K562 (cell line): Measurements from ENCODE around the gene SNRNP70. TPM values are rescaled to one million over a fixed set of nuclear protein-coding genes. Genes with fewer than 3 reads are reported as not detected.
A peak's percentile ranks its signal among the peaks of the same experiment; 100 is the strongest.

Experiments used
- ATAC-seq: fragments of 200-7000 bp; cut with Tn5 transposase; 3 replicates; pipeline ENCODE4 v1.9.1; 2020; ENCODE audit warnings: moderate library complexity
- BruUV-seq: library from RNA; stranded (reverse); fragments of 400-500 nt; replicated peaks from 2 replicates; lab custom pipeline; 2021; lab: Mats Ljungman, UMichigan
- CTCF ChIA-PET: fragments of 300-600 bp; formaldehyde crosslinking; extraction: SDS; loops from one replicate; lab custom pipeline; 2021; ENCODE audit warnings: low intra/inter-chr PET ratio; lab: Yijun Ruan, JAX
- POLR2A ChIA-PET: fragments of 300-600, 350-650 bp; sonication (Branson Sonifier 250); formaldehyde crosslinking; extraction: SDS; loops from one replicate; lab custom pipeline; 2021; ENCODE audit warnings: antibody characterized with exemption, inconsistent platforms; lab: Yijun Ruan, JAX
- DNase-seq, 4 experiments: peaks; one replicate each; pipeline versions ENCODE4 v3.0.0 to v3.0.0-alpha.2; 2011 to 2018; ENCODE audit warnings: low spot score in 3 of 4, mixed read lengths in 3 of 4; ENCODE audit errors: extremely low read depth in 1 of 4
- FAIRE-seq: peaks from 2 replicates; lab custom pipeline; 2011; peaks lifted over from hg19 to GRCh38; lab: Jason Lieb, UNC
- H2AFZ ChIP-seq: 2 replicates; pipeline ENCODE4 v1.6.0; 2011; ENCODE audit warnings: low read depth, low read length, control low read depth, inconsistent platforms
- H3K27ac ChIP-seq: fragments of 200-600 bp; 3 replicates; pipeline ENCODE4 v1.8.0; 2011; ENCODE audit warnings: low read depth, mild to moderate bottlenecking, control low read depth, inconsistent platforms, low read length, moderate library complexity, mixed read lengths; ENCODE audit errors: extremely low read depth
- H3K27me3 ChIP-seq, 2 experiments: fragments of 300-600 bp in 1 of 2; 2 replicates in 1 of 2; 3 replicates in 1 of 2; pipeline versions ENCODE4 v1.6.0 to v1.8.0; 2011; ENCODE audit warnings: inconsistent platforms in 2 of 2, low read length in 2 of 2, mild to moderate bottlenecking in 1 of 2, mixed read lengths in 1 of 2, moderate library complexity in 1 of 2; ENCODE audit not compliant: control insufficient read depth in 2 of 2, insufficient read depth in 2 of 2
- H3K36me3 ChIP-seq: fragments of 300-600 bp; 3 replicates; pipeline ENCODE4 v1.8.0; 2011; ENCODE audit warnings: mild to moderate bottlenecking, low read length, inconsistent platforms; ENCODE audit not compliant: control insufficient read depth, insufficient read depth
- H3K4me1 ChIP-seq, 2 experiments: fragments of 200-600 bp in 1 of 2; replicated peaks in 1 of 2; 2 replicates in 1 of 2; 3 replicates in 1 of 2; pipeline versions ENCODE4 v1.5.1 to v1.8.0; 2011; ENCODE audit warnings: inconsistent platforms in 2 of 2, low read length in 2 of 2, mild to moderate bottlenecking in 1 of 2, mixed read lengths in 1 of 2, moderate library complexity in 1 of 2; ENCODE audit not compliant: control insufficient read depth in 2 of 2, insufficient read depth in 2 of 2
- H3K4me2 ChIP-seq: 2 replicates; pipeline ENCODE4 v1.6.1; 2011; ENCODE audit warnings: low read length, control low read depth, inconsistent platforms, mixed read lengths; ENCODE audit not compliant: insufficient read depth
- H3K4me3 ChIP-seq: fragments of 200-600 bp; sonication (generic), shearing (Covaris generic); 2 replicates; pipeline ENCODE4 v1.5.1; 2016; ENCODE audit warnings: control low read depth, inconsistent platforms
- H3K79me2 ChIP-seq: fragments of 200-600 bp; 3 replicates; pipeline ENCODE4 v1.8.0; 2011; ENCODE audit warnings: low read length, inconsistent platforms; ENCODE audit not compliant: control insufficient read depth, insufficient read depth
- H3K9ac ChIP-seq, 2 experiments: 2 replicates each; pipeline versions ENCODE4 v1.6.0 to v1.6.1; 2011; ENCODE audit warnings: low read depth in 2 of 2, low read length in 2 of 2, control low read depth in 1 of 2, inconsistent platforms in 1 of 2, mild to moderate bottlenecking in 1 of 2, mixed read lengths in 1 of 2; ENCODE audit not compliant: insufficient read depth in 1 of 2
- H3K9me1 ChIP-seq: one replicate; pipeline ENCODE4 v1.6.0; 2011; ENCODE audit warnings: inconsistent platforms, mild to moderate bottlenecking, low read length, moderate library complexity; ENCODE audit not compliant: control insufficient read depth, insufficient read depth
- H3K9me3 ChIP-seq: replicated peaks from 2 replicates; pipeline ENCODE4 v1.5.1; 2011; ENCODE audit warnings: low read depth, low read length, inconsistent platforms; ENCODE audit not compliant: control insufficient read depth, insufficient read depth
- H4K20me1 ChIP-seq: replicated peaks from 2 replicates; pipeline ENCODE4 v1.6.1; 2011; ENCODE audit warnings: low read length, inconsistent platforms, mixed read lengths; ENCODE audit not compliant: control insufficient read depth, insufficient read depth
- AFF1 ChIP-seq, 2 experiments: fragments of 450-650 bp; IDR thresholded peaks; 2 replicates each; pipeline ENCODE4 v1.6.1; 2018; ENCODE audit warnings: mild to moderate bottlenecking in 2 of 2, low read depth in 1 of 2; ENCODE audit not compliant: partially characterized antibody in 2 of 2
- CTBP1 ChIP-seq: fragments of 450-650 bp; IDR thresholded peaks from 2 replicates; pipeline ENCODE4 v1.6.1; 2016; ENCODE audit warnings: borderline replicate concordance
- CTCFL ChIP-seq: IDR thresholded peaks from 2 replicates; pipeline ENCODE4 v1.6.1; 2011; ENCODE audit warnings: borderline replicate concordance, low read depth, mild to moderate bottlenecking, moderate library complexity, low read length; ENCODE audit not compliant: insufficient read depth, poor library complexity, severe bottlenecking
- DNMT1 ChIP-seq: fragments of 450-650 bp; IDR thresholded peaks from 2 replicates; pipeline ENCODE4 v1.6.1; 2016; ENCODE audit warnings: antibody characterized with exemption, mild to moderate bottlenecking
- FOSL1 ChIP-seq: fragments of 200-800 bp; sonication (Bioruptor generic); conservative IDR thresholded peaks from 2 replicates; pipeline ENCODE4 v1.6.1; 2016; ENCODE audit warnings: missing genetic modification characterization, missing compliant biosample characterization
- MECOM ChIP-seq: fragments of 250-450 bp; sonication (Bioruptor Pico); IDR thresholded peaks from 2 replicates; pipeline ENCODE4 v1.8.0; 2022; ENCODE audit warnings: inconsistent platforms
- PBX2 ChIP-seq, 2 experiments: IDR thresholded peaks in 1 of 2; conservative IDR thresholded peaks in 1 of 2; 2 replicates each; pipeline ENCODE4 v1.6.1; 2016; ENCODE audit warnings: low read depth in 2 of 2, mild to moderate bottlenecking in 1 of 2, missing compliant biosample characterization in 1 of 2, missing genetic modification characterization in 1 of 2, moderate library complexity in 1 of 2
- PCBP1 ChIP-seq: fragments of 200-400 bp; formaldehyde crosslinking; IDR thresholded peaks from 2 replicates; pipeline ENCODE4 v1.6.1; 2018; ENCODE audit warnings: mild to moderate bottlenecking, low read depth, low read length; ENCODE audit not compliant: poor library complexity, severe bottlenecking
- RAD21 ChIP-seq, 2 experiments: fragments of 250-450 bp in 1 of 2; fragments of 450-650 bp in 1 of 2; sonication (Bioruptor Pico) in 1 of 2; formaldehyde crosslinking in 1 of 2; IDR thresholded peaks in 1 of 2; conservative IDR thresholded peaks in 1 of 2; 2 replicates each; pipeline versions ENCODE4 v1.4.0 to v1.8.0; 2020 to 2022; ENCODE audit warnings: mild to moderate bottlenecking in 2 of 2, moderate library complexity in 1 of 2
- WGBS: fragments of 100-300 bp; shearing (Covaris generic); methylation state at CpG from one replicate; pipeline ENCODE4 v1.1.6; 2016; ENCODE audit warnings: low coverage, mixed read lengths; ENCODE audit not compliant: insufficient coverage; ENCODE audit errors: missing lambda C conversion rate; 5-methylcytosine and 5-hydroxymethylcytosine counted together
- in situ Hi-C: fragments of 300-500 bp; cut with MboI; formaldehyde crosslinking; loops from 4 replicates; pipeline ENCODE4 v1.15.0; 2018; ENCODE audit warnings: inconsistent platforms, mixed read lengths
- intact Hi-C: fragments of 100-400 bp; cut with micrococcal nuclease; formaldehyde crosslinking; loops from 2 replicates; pipeline ENCODE4 v1.14.2; 2022
- polyA plus RNA-seq, 8 experiments: library from polyadenylated mRNA; depleted of rRNA in 4 of 8; stranded (reverse) in 5 of 8; unstranded in 3 of 8; fragments of >200 nt; fragmentation: Nextera tagmentation in 2 of 8; fragmentation: Illumina TruSeq in 1 of 8; extraction: Ambion mirVana in 2 of 8; extraction: Trizol in 1 of 8; gene quantifications; 2 replicates each; pipeline versions ENCODE4 v1.2.1 to v1.2.3, GENCODE V29; 2011 to 2014; ENCODE audit warnings: inconsistent platforms in 1 of 8, missing spikeins in 1 of 8
- total RNA-seq, 7 experiments: library from RNA; depleted of rRNA in 6 of 7; stranded (reverse); fragments of >200 nt in 6 of 7; fragmentation: Illumina TruSeq in 2 of 7; extraction: Trizol in 2 of 7; gene quantifications; 2 replicates each; pipeline versions ENCODE4 v1.2.1 to v1.2.3, GENCODE V29; 2011 to 2021; ENCODE audit warnings: low replicate concordance in 1 of 7

The SNRNP70 gene
- total and polyA plus RNA-seq, 9 of the 15 experiments (the other 6 are each of a cell fraction or from before 2014, with no cell fraction given) = 2.8 to 496 (median 136) TPM

- no peaks in the 10 kb centered on the region for H3K9me1 ChIP-seq
- no peaks in the 10 kb centered on the region for H3K36me3 ChIP-seq
- ATAC-seq (peak; percentile 95), FAIRE-seq (peak; percentile 96), DNase-seq (peak; percentile 76 to 91 (median 82))
- H3K9ac ChIP-seq = peak overlapping the region; percentile 21 to 84
- in situ Hi-C loops = no loop called here
- no peaks in the 10 kb centered on the region for H3K9me3 ChIP-seq
- no peaks in the 10 kb centered on the region for H3K79me2 ChIP-seq
- no peak overlapping the region for H3K4me3 ChIP-seq
- peaks cover 3 to 21% of the 10 kb centered on the region in 2 experiments; a peak in 4 of 5 replicates for H3K27me3 ChIP-seq
- BruUV-seq = no TSS peak
- peak overlapping the region; percentile 47 for H3K4me2 ChIP-seq
- POLR2A ChIA-PET = interaction anchor here (0.5 to 1.0 kb wide), 7 partner anchors 9 to 278 kb away, joined by 3 to 4 read pairs (median 3); partner anchors contain the start of gene FTL
- peak overlapping the region; percentile 78 for H2AFZ ChIP-seq
- H4K20me1 ChIP-seq = no peaks in the 10 kb centered on the region
- peak overlapping the region; percentile 52; the same call in 2 of the 3 replicates for H3K27ac ChIP-seq
- CTCF ChIA-PET = interaction anchor here (0.5 to 1.0 kb wide), 6 partner anchors 54 to 279 kb away, joined by 3 to 5 read pairs (median 3); no protein-coding TSS in a partner anchor
- H3K4me1 ChIP-seq = peaks cover 9 to 32% of the 10 kb centered on the region in 2 experiments; a peak in 4 of 5 replicates
- intact Hi-C loops = loop anchor here (2.0 to 5.0 kb wide), 2 partner anchors 75 to 286 kb away; no protein-coding TSS in a partner anchor
- 30% methylated on average over 19 of the region's 23 CpGs for WGBS
- TF ChIP-seq FOSL1 (tag) (no peak), MECOM (CRISPR knock-in tag) (no peak), AFF1 (IDR thresholded peaks at IDR 0.05; ENCODE audit: low read depth in 1 of 2, partially characterized antibody in 2 of 2) (peak in 1 of 2 experiments; percentile 37), PCBP1 (no peak), PBX2 (CRISPR knock-in tag; IDR thresholded peaks at IDR 0.05; ENCODE audit: low read depth) (no peak), PBX2 (tag; conservative IDR thresholded peaks at IDR 0.05; ENCODE audit: low read depth) (no peak), RAD21 (CRISPR knock-in tag; conservative IDR thresholded peaks at IDR 0.05 in 1 of 2, IDR thresholded peaks at IDR 0.05 in 1 of 2) (peak; percentile 41 to 70), CTBP1 (peak; percentile 39; the same call in 1 of the 2 replicates), DNMT1 (no peak), CTCFL (peak; percentile 73)
These were observed 11.5 kb upstream of the SNRNP70 start for GRCh38 chr19:49073514-49074378.
